Activated B cell treated with CpG ODN at 0.5 μM for 24 hours (primary cell): ENCODE data around the gene PANK4. TPM values are rescaled to one million over a fixed set of nuclear protein-coding genes. Genes with fewer than 3 reads are reported as not detected.

Experiments used
- ATAC-seq: fragments of 200-7000 bp; cut with Tn5 transposase; one replicate; pipeline ENCODE4 v1.10.0; 2021; ENCODE audit warnings: low read depth, mild to moderate bottlenecking, moderate library complexity
- CTCF ChIA-PET: fragments of 350-600 bp; sonication (Branson Sonifier 250); formaldehyde crosslinking; loops from one replicate; lab custom pipeline; 2021; ENCODE audit warnings: antibody characterized with exemption; lab: Charles Lee
- POLR2A ChIA-PET: fragments of 350-600 bp; sonication (Branson Sonifier 250); formaldehyde crosslinking; loops from one replicate; lab custom pipeline; 2021; ENCODE audit warnings: antibody characterized with exemption; lab: Charles Lee
- DNase-seq: peaks from one replicate; pipeline ENCODE4 v3.0.0; 2022
- H3K27ac Mint-ChIP-seq: one replicate; pipeline ENCODE4 v1.8.0; 2020; ENCODE audit warnings: mixed read lengths
- H3K27me3 Mint-ChIP-seq: one replicate; pipeline ENCODE4 v1.8.0; 2021; ENCODE audit warnings: mixed read lengths
- H3K36me3 Mint-ChIP-seq: one replicate; pipeline ENCODE4 v1.8.0; 2021; ENCODE audit warnings: low read depth, mixed read lengths
- H3K4me1 Mint-ChIP-seq: one replicate; pipeline ENCODE4 v1.8.0; 2021; ENCODE audit warnings: mixed read lengths
- H3K4me3 Mint-ChIP-seq: one replicate; pipeline ENCODE4 v1.8.0; 2020; ENCODE audit warnings: mild to moderate bottlenecking, mixed read lengths
- H3K9me3 Mint-ChIP-seq: one replicate; pipeline ENCODE4 v1.8.0; 2020; ENCODE audit warnings: mixed read lengths
- CTCF ChIP-seq: fragments of 200-600 bp; IDR thresholded peaks from one replicate; pipeline ENCODE4 v1.8.0; 2022; ENCODE audit warnings: antibody characterized with exemption, mild to moderate bottlenecking
- intact Hi-C: fragments of 100-400 bp; cut with micrococcal nuclease; formaldehyde crosslinking; loops from one replicate; pipeline ENCODE4 v1.15.1; 2024
- total RNA-seq: library from RNA; stranded (reverse); gene quantifications from 2 replicates; pipeline ENCODE4 v1.2.3, GENCODE V29; 2022

PANK4 gene
- total RNA-seq, 1 donor from 2014 or later, result 54.0 TPM

- Mint-ChIP-seq H3K4me1 (peaks cover 9% of the 10 kb centered on the region), H3K9me3 (no peaks in the 10 kb centered on the region), H3K27me3 (no peaks in the 10 kb centered on the region), H3K4me3 (no peak overlapping the region), H3K27ac (no peak overlapping the region), H3K36me3 (no peaks in the 10 kb centered on the region)
- intact Hi-C loops, result no loop called here
- DNase-seq (no peak), ATAC-seq (peak; percentile 31)
- no peak for TF ChIP-seq CTCF
- CTCF ChIA-PET, result interaction anchor here (0.7 kb wide), 1 partner anchor 286 kb away, joined by 3 read pairs; the partner anchor contains the start of gene FAAP20
- POLR2A ChIA-PET, result no interaction called here
Measured at GRCh38 chr1:2480986-2481364, 45.4 kb downstream of the PANK4 start.

DNA sequence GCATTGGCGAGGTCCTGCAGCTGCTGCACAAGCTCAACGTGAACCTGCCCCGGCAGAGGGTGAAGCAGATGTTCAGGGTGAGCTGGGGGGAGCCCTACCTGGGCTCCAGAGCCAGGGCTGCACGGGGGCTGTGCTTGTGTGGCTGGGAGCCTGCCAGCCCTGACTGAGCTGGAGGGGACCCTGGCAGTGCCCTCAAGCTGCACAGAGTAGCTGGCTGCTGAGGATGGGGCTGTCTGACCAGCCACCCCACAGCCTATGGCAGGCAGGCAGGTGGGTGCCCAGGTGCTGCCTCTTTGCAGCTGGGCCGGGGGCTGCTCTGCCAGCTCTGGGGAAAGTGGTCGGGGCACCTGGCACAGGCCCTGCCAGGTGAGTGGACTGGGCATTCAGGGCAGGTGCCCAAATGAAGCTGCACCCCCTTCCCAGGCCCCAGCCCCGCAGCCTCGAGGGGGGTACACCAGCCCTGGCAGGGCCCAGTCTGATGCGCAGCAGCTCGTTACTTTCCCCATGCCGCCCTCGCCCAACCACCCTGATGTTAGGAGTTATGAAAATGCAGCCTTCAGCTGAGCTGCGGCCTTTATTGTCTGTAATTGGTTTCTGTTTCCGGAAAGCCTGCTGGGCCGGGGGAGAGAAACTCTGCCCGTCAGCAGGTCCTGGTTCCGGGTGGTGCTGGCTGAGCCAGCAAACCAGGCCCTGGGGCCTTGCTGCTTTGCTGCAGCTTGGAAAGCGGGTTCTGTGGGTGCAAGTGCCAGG lies 46.0 kb downstream of the PANK4 start:
- POLR2A ChIA-PET, result no interaction called here
- H3K4me3 Mint-ChIP-seq, result no peak overlapping the region
- H3K27ac Mint-ChIP-seq, result no peak overlapping the region
- no peak for TF ChIP-seq CTCF
- CTCF ChIA-PET, result interaction anchor here (0.7 kb wide), 1 partner anchor 285 kb away, joined by 3 read pairs; the partner anchor contains the start of gene FAAP20
- no peaks in the 10 kb centered on the region for H3K27me3 Mint-ChIP-seq
- ATAC-seq (no peak), DNase-seq (no peak)
- no peaks in the 10 kb centered on the region for H3K36me3 Mint-ChIP-seq
- peaks cover 9% of the 10 kb centered on the region for H3K4me1 Mint-ChIP-seq
- intact Hi-C loops, result no loop called here
- no peaks in the 10 kb centered on the region for H3K9me3 Mint-ChIP-seq

- no peak for TF ChIP-seq CTCF
- H3K4me1 Mint-ChIP-seq, result peaks cover 9% of the 10 kb centered on the region
- H3K27me3 Mint-ChIP-seq, result no peaks in the 10 kb centered on the region
- ChIA-PET POLR2A (no interaction called here), CTCF (no interaction called here)
- no peak for DNase-seq
- no peak overlapping the region for H3K4me3 Mint-ChIP-seq
- ATAC-seq, result no peak
- intact Hi-C loops, result no loop called here
- H3K36me3 Mint-ChIP-seq, result no peaks in the 10 kb centered on the region
- no peaks in the 10 kb centered on the region for H3K9me3 Mint-ChIP-seq
- H3K27ac Mint-ChIP-seq, result no peak overlapping the region
Measured at GRCh38 chr1:2479618-2480017, 46.8 kb downstream of the PANK4 start.

DNA sequence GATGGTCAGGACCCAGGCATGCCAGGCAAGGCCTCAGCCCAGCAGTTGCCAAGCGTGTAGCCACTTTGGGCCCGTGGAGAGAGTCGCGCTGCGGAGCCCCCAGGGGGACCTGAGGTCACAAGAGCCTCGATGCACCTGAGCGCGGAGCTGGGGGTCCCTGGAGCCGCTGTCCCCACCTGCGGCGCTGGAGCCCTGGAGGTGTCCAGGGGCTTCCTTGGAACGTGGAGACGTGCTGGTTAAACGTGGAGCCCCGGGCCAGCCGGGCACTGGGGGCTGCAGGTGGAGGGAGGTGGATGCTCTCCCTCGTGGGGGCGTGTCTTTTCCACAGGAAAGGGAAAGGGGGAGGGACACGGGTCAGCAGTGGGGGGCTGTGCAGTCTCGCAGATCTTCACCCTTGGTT lies 47.2 kb downstream of the PANK4 start:
- Mint-ChIP-seq H3K4me3 (no peak overlapping the region), H3K36me3 (no peaks in the 10 kb centered on the region), H3K27ac (no peak overlapping the region), H3K27me3 (no peaks in the 10 kb centered on the region), H3K9me3 (no peaks in the 10 kb centered on the region), H3K4me1 (peaks cover 6% of the 10 kb centered on the region)
- ChIA-PET POLR2A (no interaction called here), CTCF (no interaction called here)
- no peak for DNase-seq
- no peak for ATAC-seq
- intact Hi-C loops, result no loop called here
- no peak for TF ChIP-seq CTCF

GRCh38 chr1:2477791-2478499 lies 48.5 kb downstream of the PANK4 start:
- no peak overlapping the region for H3K27ac Mint-ChIP-seq
- no peaks in the 10 kb centered on the region for H3K9me3 Mint-ChIP-seq
- CTCF ChIA-PET, result no interaction called here
- intact Hi-C loops, result no loop called here
- no peak overlapping the region for H3K4me3 Mint-ChIP-seq
- H3K36me3 Mint-ChIP-seq, result no peaks in the 10 kb centered on the region
- DNase-seq, result no peak
- H3K4me1 Mint-ChIP-seq, result peaks cover 3% of the 10 kb centered on the region
- no peaks in the 10 kb centered on the region for H3K27me3 Mint-ChIP-seq
- ATAC-seq, result no peak
- no peak for TF ChIP-seq CTCF
- POLR2A ChIA-PET, result no interaction called here
